LNCaP clone FGC (cell line): ENCODE data around the gene COP1.

Experiments used
- DNase-seq: peaks from one replicate; pipeline ENCODE4 v3.0.0-alpha.2; 2011; ENCODE audit warnings: low read depth
- H3K4me3 ChIP-seq: 2 replicates; pipeline ENCODE4 v1.5.1; 2011; ENCODE audit warnings: mild to moderate bottlenecking, low read depth, low read length, control low read depth
- TF ChIP-seq, protein P1 (sequence below): IDR thresholded peaks from 2 replicates; pipeline ENCODE4 v1.5.1; 2012; ENCODE audit warnings: mild to moderate bottlenecking; ENCODE audit not compliant: control insufficient read depth, insufficient read depth; ENCODE audit errors: extremely low read depth

Gene COP1

GRCh38 chr1:176187001-176187400, 20.1 kb downstream of the COP1 start:
- no peak for DNase-seq
- TF ChIP-seq, protein P1, sequence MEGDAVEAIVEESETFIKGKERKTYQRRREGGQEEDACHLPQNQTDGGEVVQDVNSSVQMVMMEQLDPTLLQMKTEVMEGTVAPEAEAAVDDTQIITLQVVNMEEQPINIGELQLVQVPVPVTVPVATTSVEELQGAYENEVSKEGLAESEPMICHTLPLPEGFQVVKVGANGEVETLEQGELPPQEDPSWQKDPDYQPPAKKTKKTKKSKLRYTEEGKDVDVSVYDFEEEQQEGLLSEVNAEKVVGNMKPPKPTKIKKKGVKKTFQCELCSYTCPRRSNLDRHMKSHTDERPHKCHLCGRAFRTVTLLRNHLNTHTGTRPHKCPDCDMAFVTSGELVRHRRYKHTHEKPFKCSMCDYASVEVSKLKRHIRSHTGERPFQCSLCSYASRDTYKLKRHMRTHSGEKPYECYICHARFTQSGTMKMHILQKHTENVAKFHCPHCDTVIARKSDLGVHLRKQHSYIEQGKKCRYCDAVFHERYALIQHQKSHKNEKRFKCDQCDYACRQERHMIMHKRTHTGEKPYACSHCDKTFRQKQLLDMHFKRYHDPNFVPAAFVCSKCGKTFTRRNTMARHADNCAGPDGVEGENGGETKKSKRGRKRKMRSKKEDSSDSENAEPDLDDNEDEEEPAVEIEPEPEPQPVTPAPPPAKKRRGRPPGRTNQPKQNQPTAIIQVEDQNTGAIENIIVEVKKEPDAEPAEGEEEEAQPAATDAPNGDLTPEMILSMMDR: no peak
- no peak overlapping the region for H3K4me3 ChIP-seq

GRCh38 chr1:176183618-176184017, 23.5 kb downstream of the COP1 start:
- H3K4me3 ChIP-seq: no peak overlapping the region
- TF ChIP-seq, protein P1: no peak
- no peak for DNase-seq

- no peak for DNase-seq
- TF ChIP-seq, protein P1: no peak
- no peak overlapping the region for H3K4me3 ChIP-seq
Observed at GRCh38 chr1:176178316-176178715, 28.8 kb downstream of the COP1 start.

GRCh38 chr1:176177764-176178163, 29.3 kb downstream of the COP1 start:
- DNase-seq: no peak

DNA sequence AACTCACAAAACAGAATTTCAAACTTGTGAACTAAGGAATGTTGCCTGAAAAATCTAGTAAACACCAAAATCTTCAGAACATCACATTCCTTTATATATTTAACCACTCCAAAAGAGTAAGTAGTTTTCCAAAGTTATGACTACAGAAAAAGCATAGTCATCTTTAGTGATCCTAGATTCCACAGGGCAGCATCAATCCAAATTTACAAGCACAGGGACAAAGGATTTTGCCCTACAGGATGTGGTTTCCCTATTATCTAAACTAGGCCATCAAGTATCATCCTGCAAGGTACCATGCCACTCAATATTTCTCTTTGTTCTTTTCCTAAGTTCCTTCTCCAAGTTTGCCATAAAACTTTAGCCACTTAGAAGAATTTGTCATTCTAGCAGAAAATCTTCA, 33.0 kb downstream of the COP1 start:
- H3K4me3 ChIP-seq: no peak overlapping the region
- TF ChIP-seq, protein P1: no peak
- no peak for DNase-seq

More at GRCh38 chr1:176177764-176178163, 29.3 kb downstream of the COP1 start:
- TF ChIP-seq, protein P1: no peak
- no peak overlapping the region for H3K4me3 ChIP-seq

GRCh38 chr1:176172215-176172614, 34.9 kb downstream of the COP1 start:
- H3K4me3 ChIP-seq: no peak overlapping the region
- no peak for DNase-seq
- TF ChIP-seq, protein P1: no peak

GRCh38 chr1:176167210-176167609, 39.9 kb downstream of the COP1 start:
- no peak overlapping the region for H3K4me3 ChIP-seq
- TF ChIP-seq, protein P1: no peak
- DNase-seq: no peak
